ENCODE measurements around the gene PIR.

Gene PIR

DNA sequence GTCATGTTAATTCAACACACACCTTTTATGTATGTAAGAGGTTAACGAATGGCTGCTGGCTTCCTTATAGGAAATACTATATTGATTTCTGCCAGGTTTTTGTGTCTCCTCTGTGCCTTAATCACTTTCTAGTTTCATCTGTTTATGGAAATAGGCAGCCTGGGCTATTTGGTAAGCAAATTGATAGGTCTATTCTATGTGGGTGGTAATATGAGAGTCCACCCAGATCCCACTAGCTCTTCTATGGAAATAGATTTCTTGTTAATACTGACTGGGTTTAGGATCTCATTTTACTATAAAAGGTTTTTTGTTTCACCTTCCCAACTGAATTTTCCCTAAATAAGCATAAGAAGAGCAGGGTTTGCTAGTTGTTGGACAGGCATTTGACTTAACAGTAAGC lies 11.5 kb upstream of the PIR start:
- H3K4me3 ChIP-seq = no peak overlapping the region
- H3K36me3 ChIP-seq (replicated peaks) = no peaks in the 10 kb centered on the region; the same call in 1 of the 2 replicates
- no peak for DNase-seq (ENCODE audit: low spot score in 2 of 2)
- H3K4me1 ChIP-seq = no peaks in the 10 kb centered on the region
- no peaks in the 10 kb centered on the region for H3K9me3 ChIP-seq
- in situ Hi-C loops (cut with MboI; ENCODE audit: low sequenced_read_pairs) = no loop called here
- no peaks in the 10 kb centered on the region for H3K27me3 ChIP-seq (ENCODE audit: low read depth)

GRCh38 chrX:15501506-15501905 lies 8.4 kb upstream of the PIR start:
- no peak overlapping the region for H3K4me3 ChIP-seq
- no peaks in the 10 kb centered on the region; the same call in 1 of the 2 replicates for H3K36me3 ChIP-seq (replicated peaks)
- H3K9me3 ChIP-seq = no peaks in the 10 kb centered on the region
- no peak for DNase-seq (ENCODE audit: low spot score in 2 of 2)
- in situ Hi-C loops (cut with MboI; ENCODE audit: low sequenced_read_pairs) = no loop called here
- no peaks in the 10 kb centered on the region for H3K4me1 ChIP-seq
- no peaks in the 10 kb centered on the region for H3K27me3 ChIP-seq (ENCODE audit: low read depth)

GRCh38 chrX:15500497-15500966 lies 7.4 kb upstream of the PIR start, which contains the start of gene BMX:
TSS of gene BMX (plus strand) at chrX:15500807. CDS start at chrX:15508354, 7,547 bp downstream.
- no peaks in the 10 kb centered on the region for H3K27me3 ChIP-seq (ENCODE audit: low read depth)
- no peaks in the 10 kb centered on the region for H3K9me3 ChIP-seq
- in situ Hi-C loops (cut with MboI; ENCODE audit: low sequenced_read_pairs) = no loop called here
- no peaks in the 10 kb centered on the region; the same call in 1 of the 2 replicates for H3K36me3 ChIP-seq (replicated peaks)
- no peak within 1 kb of the TSS for H3K4me3 ChIP-seq
- DNase-seq (ENCODE audit: low spot score in 2 of 2) = no peak
- no peaks in the 10 kb centered on the region for H3K4me1 ChIP-seq

DNA sequence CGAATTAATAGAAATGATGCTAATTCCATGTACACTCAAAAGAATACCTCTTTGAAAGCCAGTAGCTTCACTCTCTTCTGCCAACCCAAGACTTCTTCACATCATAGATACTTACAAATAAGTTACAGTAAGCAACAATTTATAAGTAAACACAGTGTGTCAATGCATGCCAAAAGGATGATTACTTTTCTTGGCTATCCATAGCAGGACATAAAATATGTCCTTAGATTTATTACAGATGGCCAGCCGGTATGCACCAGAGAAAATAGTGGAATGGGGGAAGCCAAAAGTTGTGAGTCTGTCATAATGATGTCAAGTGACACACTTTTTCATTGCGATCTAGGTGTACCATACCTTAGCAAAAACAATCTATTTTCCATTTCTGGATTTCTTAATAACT lies 6.8 kb upstream of the PIR start:
- Histone ChIP-seq H3K4me1 (no peaks in the 10 kb centered on the region), H3K27me3 (ENCODE audit: low read depth) (no peaks in the 10 kb centered on the region), H3K4me3 (no peak overlapping the region), H3K36me3 (replicated peaks) (no peaks in the 10 kb centered on the region), H3K9me3 (no peaks in the 10 kb centered on the region)
- in situ Hi-C loops (cut with MboI; ENCODE audit: low sequenced_read_pairs) = loop anchor here (25.0 kb wide), 2 partner anchors 187 to 1187 kb away; no protein-coding TSS in a partner anchor
- DNase-seq (ENCODE audit: low spot score in 2 of 2) = no peak

DNA sequence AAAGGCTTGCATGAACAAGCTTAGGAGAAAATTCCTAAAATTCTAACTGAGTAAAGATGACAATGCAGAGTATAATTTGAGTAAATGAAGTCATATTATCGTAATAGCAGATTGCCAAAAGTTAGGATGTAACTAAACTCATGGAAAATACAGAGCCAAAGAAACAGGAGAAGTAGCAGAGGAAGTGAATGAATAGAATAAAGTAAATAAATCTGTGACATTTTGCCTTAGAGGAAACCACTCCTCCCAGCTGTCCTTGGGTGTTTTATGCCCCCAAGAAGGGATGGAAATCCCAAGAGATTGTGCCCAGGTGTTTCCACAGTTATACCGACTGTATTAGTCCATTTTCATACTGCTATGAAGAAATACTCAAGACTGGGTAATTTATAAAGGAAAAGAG lies 5.6 kb upstream of the PIR start:
- Histone ChIP-seq H3K27me3 (ENCODE audit: low read depth) (no peaks in the 10 kb centered on the region), H3K36me3 (replicated peaks) (no peaks in the 10 kb centered on the region)
- in situ Hi-C loops (cut with MboI; ENCODE audit: low sequenced_read_pairs) = loop anchor here (25.0 kb wide), 2 partner anchors 189 to 1189 kb away; no protein-coding TSS in a partner anchor

GRCh38 chrX:15497865-15498264 lies 4.7 kb upstream of the PIR start:
- no peaks in the 10 kb centered on the region for H3K36me3 ChIP-seq (replicated peaks)
- no peaks in the 10 kb centered on the region for H3K27me3 ChIP-seq (ENCODE audit: low read depth)
- in situ Hi-C loops (cut with MboI; ENCODE audit: low sequenced_read_pairs) = loop anchor here (25.0 kb wide), 2 partner anchors 189 to 1189 kb away; no protein-coding TSS in a partner anchor
- H3K4me1 ChIP-seq = peaks cover 6% of the 10 kb centered on the region
- peak; percentile 65 to 84 for DNase-seq (ENCODE audit: low spot score in 2 of 2)
- H3K4me3 ChIP-seq = no peak overlapping the region
- no peaks in the 10 kb centered on the region for H3K9me3 ChIP-seq

More for the DNA sequence above, 5.6 kb upstream of the PIR start:
- no peak for DNase-seq (ENCODE audit: low spot score in 2 of 2)
- Histone ChIP-seq H3K4me3 (no peak overlapping the region), H3K4me1 (peaks cover 3% of the 10 kb centered on the region), H3K9me3 (no peaks in the 10 kb centered on the region)

GRCh38 chrX:15496824-15497223 lies 3.7 kb upstream of the PIR start:
- in situ Hi-C loops (cut with MboI; ENCODE audit: low sequenced_read_pairs) = loop anchor here (25.0 kb wide), 2 partner anchors 190 to 1190 kb away; no protein-coding TSS in a partner anchor
- Histone ChIP-seq H3K4me1 (peaks cover 17% of the 10 kb centered on the region), H3K36me3 (replicated peaks) (no peaks in the 10 kb centered on the region), H3K4me3 (no peak overlapping the region), H3K9me3 (no peaks in the 10 kb centered on the region), H3K27me3 (ENCODE audit: low read depth) (no peaks in the 10 kb centered on the region)
- no peak for DNase-seq (ENCODE audit: low spot score in 2 of 2)

DNA sequence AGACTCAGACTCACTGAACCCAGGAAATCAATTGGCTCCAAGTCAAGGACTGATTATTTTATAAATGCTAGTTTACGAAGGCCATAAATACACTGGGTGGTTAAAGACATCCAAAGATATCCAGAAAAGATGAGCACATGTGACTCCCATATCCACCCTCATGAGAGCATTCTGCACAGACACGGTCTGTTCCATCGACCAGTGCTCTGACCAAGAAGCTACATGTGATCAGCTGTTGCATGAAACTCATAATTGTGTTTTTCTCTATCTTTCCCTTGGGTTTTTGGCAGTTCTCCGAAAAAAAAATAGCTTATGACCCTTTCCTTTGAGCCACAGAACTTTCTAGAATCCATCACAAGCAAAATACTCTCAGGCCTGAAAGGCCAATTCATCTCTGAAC lies 2.7 kb upstream of the PIR start:
- no peaks in the 10 kb centered on the region for H3K9me3 ChIP-seq
- in situ Hi-C loops (cut with MboI; ENCODE audit: low sequenced_read_pairs) = loop anchor here (25.0 kb wide), 2 partner anchors 192 to 1192 kb away; no protein-coding TSS in a partner anchor
- H3K4me3 ChIP-seq = no peak overlapping the region
- DNase-seq (ENCODE audit: low spot score in 2 of 2) = no peak
- peaks cover 6% of the 10 kb centered on the region; the same call in 1 of the 2 replicates for H3K36me3 ChIP-seq (replicated peaks)
- H3K27me3 ChIP-seq (ENCODE audit: low read depth) = no peaks in the 10 kb centered on the region
- peaks cover 20% of the 10 kb centered on the region for H3K4me1 ChIP-seq

- peaks cover 25% of the 10 kb centered on the region for H3K36me3 ChIP-seq (replicated peaks)
- in situ Hi-C loops (cut with MboI; ENCODE audit: low sequenced_read_pairs) = loop anchor here (5.0 to 25.0 kb wide), 3 partner anchors 75 to 1195 kb away; no protein-coding TSS in a partner anchor
- no peak for DNase-seq (ENCODE audit: low spot score in 2 of 2)
- peak overlapping the region; percentile 52 for H3K4me3 ChIP-seq
- H3K4me1 ChIP-seq = peaks cover 20% of the 10 kb centered on the region
- no peaks in the 10 kb centered on the region for H3K27me3 ChIP-seq (ENCODE audit: low read depth)
- no peaks in the 10 kb centered on the region for H3K9me3 ChIP-seq
Observed at GRCh38 chrX:15492469-15492868, 664 bp downstream of the PIR start.

GRCh38 chrX:15483891-15484290 lies 9.2 kb downstream of the PIR start:
- in situ Hi-C loops (cut with MboI; ENCODE audit: low sequenced_read_pairs) = loop anchor here (25.0 kb wide), 2 partner anchors 203 to 1203 kb away; no protein-coding TSS in a partner anchor
- H3K4me3 ChIP-seq = no peak overlapping the region
- no peak for DNase-seq (ENCODE audit: low spot score in 2 of 2)
- no peaks in the 10 kb centered on the region for H3K9me3 ChIP-seq
- H3K4me1 ChIP-seq = no peaks in the 10 kb centered on the region
- peaks cover 13% of the 10 kb centered on the region for H3K36me3 ChIP-seq (replicated peaks)
- H3K27me3 ChIP-seq (ENCODE audit: low read depth) = no peaks in the 10 kb centered on the region

DNA sequence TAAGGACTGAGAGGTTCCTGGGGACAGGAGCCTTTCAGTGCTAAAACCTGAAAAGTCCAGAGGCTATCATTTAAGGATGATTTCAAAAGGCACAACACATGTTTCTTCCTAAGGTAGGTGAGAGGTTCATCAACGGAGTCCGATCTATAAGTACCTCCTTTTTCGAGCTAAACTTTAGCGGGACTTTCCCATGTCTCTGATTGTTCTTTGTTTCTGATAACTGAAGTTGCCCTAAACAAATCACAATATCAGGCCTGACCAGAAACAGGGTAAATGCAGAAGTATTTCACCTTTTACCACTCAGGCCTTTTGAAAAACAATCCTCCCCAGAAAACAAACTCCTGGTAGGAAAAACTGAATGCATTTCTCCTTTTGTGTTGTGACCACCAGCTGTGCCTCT lies 17.6 kb downstream of the PIR start:
- H3K9me3 ChIP-seq = no peaks in the 10 kb centered on the region
- no peaks in the 10 kb centered on the region for H3K4me1 ChIP-seq
- no peak for DNase-seq (ENCODE audit: low spot score in 2 of 2)
- H3K36me3 ChIP-seq (replicated peaks) = peaks cover 27% of the 10 kb centered on the region
- H3K27me3 ChIP-seq (ENCODE audit: low read depth) = no peaks in the 10 kb centered on the region
- H3K4me3 ChIP-seq = no peak overlapping the region
- in situ Hi-C loops (cut with MboI; ENCODE audit: low sequenced_read_pairs) = loop anchor here (25.0 kb wide), 2 partner anchors 212 to 1212 kb away; no protein-coding TSS in a partner anchor

DNA sequence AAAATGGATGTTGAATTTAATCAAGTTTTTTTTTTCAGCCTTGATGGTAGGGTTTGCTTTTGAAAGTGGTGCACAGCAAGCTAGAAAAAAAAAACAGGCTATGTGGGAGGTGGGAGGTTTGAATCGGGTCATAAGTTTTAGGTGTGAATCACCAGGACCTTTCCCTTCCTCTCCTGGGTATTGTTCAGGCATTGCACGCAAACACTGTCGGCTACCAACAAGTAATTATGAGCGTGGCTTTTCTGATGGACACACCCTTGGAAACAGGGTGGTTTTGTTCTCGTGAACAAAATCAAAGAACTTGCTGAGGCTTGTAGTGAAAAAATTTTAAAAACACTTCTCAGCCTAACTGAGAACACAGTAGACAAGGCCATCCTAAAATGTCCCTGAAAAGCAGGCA lies 18.1 kb downstream of the PIR start:
- Histone ChIP-seq H3K27me3 (ENCODE audit: low read depth) (no peaks in the 10 kb centered on the region), H3K9me3 (no peaks in the 10 kb centered on the region), H3K4me3 (no peak overlapping the region), H3K4me1 (no peaks in the 10 kb centered on the region), H3K36me3 (replicated peaks) (peaks cover 27% of the 10 kb centered on the region)
- no peak for DNase-seq (ENCODE audit: low spot score in 2 of 2)
- in situ Hi-C loops (cut with MboI; ENCODE audit: low sequenced_read_pairs) = loop anchor here (25.0 kb wide), 2 partner anchors 212 to 1212 kb away; no protein-coding TSS in a partner anchor

GRCh38 chrX:15474028-15474427 lies 19.1 kb downstream of the PIR start:
- in situ Hi-C loops (cut with MboI; ENCODE audit: low sequenced_read_pairs) = no loop called here

GRCh38 chrX:15472531-15472930 lies 20.6 kb downstream of the PIR start:
- in situ Hi-C loops (cut with MboI; ENCODE audit: low sequenced_read_pairs) = no loop called here
- DNase-seq (ENCODE audit: low spot score in 2 of 2) = no peak
- H3K9me3 ChIP-seq = no peaks in the 10 kb centered on the region
- no peak overlapping the region for H3K4me3 ChIP-seq
- peaks cover 12% of the 10 kb centered on the region for H3K36me3 ChIP-seq (replicated peaks)
- no peaks in the 10 kb centered on the region for H3K27me3 ChIP-seq (ENCODE audit: low read depth)
- H3K4me1 ChIP-seq = no peaks in the 10 kb centered on the region

More at GRCh38 chrX:15474028-15474427, 19.1 kb downstream of the PIR start:
- peaks cover 23% of the 10 kb centered on the region for H3K36me3 ChIP-seq (replicated peaks)
- no peak for DNase-seq (ENCODE audit: low spot score in 2 of 2)
- no peaks in the 10 kb centered on the region for H3K9me3 ChIP-seq
- H3K27me3 ChIP-seq (ENCODE audit: low read depth) = no peaks in the 10 kb centered on the region
- no peaks in the 10 kb centered on the region for H3K4me1 ChIP-seq
- H3K4me3 ChIP-seq = no peak overlapping the region

All from HAP-1 (cell line).